ENCODE data around the gene ZNF248.

Gene ZNF248

DNA sequence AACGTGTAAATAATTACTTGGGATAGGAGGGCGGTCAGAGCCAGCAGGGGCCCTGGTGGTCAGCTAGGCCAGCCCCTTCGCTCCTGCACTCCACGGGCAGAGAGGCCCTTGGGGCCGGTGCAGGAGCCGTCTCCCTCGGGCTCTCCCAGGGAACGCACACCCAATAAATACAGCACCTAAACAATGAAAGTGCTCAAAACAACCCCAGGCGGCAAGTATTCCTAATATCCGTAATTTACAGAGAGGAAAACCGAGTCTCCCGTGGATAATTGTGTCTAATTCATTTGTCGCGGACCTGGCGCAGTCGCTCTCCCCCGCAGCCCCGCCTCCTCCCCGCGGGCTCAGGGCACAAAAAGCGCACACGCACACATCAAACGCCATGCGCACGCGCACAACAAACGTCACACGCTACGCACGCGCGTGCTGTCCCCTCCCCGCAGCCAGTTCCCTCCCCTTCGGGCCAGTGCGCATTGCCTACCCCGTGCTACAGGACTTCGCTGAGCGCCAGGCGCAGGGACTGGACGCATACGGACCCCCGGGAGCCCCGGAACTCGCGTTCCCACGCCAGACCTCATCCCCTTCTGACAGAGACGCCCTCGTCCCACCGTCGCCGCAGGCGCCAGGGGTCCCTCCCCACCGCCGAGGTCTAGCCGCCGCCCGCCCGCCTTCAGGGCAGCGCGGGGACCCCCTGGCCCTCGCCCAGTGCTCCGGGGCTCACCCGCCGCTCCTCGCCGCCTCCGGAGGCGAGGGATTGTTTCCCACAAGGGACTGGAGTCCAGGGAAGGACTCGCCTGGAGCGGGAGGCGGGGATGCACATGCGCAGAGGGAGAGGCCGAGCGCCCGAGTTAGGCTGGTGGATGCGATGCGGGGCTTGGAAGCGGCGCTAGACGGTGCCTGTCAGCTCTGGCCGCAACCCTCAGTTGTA, at the start of gene ZNF248:
TSS of gene ZNF248 (minus strand) at position 324 of the 925 bp plus-strand sequence. CDS start 1,300 bp downstream, outside the sequence.
- peak within 1 kb of the TSS; percentile 84 for H3K4me3 ChIP-seq (ENCODE audit: low read length)
- TF ChIP-seq, protein P1, sequence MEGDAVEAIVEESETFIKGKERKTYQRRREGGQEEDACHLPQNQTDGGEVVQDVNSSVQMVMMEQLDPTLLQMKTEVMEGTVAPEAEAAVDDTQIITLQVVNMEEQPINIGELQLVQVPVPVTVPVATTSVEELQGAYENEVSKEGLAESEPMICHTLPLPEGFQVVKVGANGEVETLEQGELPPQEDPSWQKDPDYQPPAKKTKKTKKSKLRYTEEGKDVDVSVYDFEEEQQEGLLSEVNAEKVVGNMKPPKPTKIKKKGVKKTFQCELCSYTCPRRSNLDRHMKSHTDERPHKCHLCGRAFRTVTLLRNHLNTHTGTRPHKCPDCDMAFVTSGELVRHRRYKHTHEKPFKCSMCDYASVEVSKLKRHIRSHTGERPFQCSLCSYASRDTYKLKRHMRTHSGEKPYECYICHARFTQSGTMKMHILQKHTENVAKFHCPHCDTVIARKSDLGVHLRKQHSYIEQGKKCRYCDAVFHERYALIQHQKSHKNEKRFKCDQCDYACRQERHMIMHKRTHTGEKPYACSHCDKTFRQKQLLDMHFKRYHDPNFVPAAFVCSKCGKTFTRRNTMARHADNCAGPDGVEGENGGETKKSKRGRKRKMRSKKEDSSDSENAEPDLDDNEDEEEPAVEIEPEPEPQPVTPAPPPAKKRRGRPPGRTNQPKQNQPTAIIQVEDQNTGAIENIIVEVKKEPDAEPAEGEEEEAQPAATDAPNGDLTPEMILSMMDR (conservative IDR thresholded peaks at IDR 0.05; ENCODE audit: low read depth, low read length), result no peak
- DNase-seq (ENCODE audit: low read depth), result peak; percentile 92

GRCh38 chr10:37906382-37906781, 49.0 kb upstream of the ZNF248 start:
- TF ChIP-seq, protein P1 (conservative IDR thresholded peaks at IDR 0.05; ENCODE audit: low read depth, low read length), result no peak
- DNase-seq (ENCODE audit: low read depth), result no peak
- no peak overlapping the region for H3K4me3 ChIP-seq (ENCODE audit: low read length)

- H3K4me3 ChIP-seq (ENCODE audit: low read length), result no peak overlapping the region
- TF ChIP-seq, protein P1 (conservative IDR thresholded peaks at IDR 0.05; ENCODE audit: low read depth, low read length), result no peak
- no peak for DNase-seq (ENCODE audit: low read depth)
Observed at GRCh38 chr10:37896436-37896835, 39.0 kb upstream of the ZNF248 start.

DNA sequence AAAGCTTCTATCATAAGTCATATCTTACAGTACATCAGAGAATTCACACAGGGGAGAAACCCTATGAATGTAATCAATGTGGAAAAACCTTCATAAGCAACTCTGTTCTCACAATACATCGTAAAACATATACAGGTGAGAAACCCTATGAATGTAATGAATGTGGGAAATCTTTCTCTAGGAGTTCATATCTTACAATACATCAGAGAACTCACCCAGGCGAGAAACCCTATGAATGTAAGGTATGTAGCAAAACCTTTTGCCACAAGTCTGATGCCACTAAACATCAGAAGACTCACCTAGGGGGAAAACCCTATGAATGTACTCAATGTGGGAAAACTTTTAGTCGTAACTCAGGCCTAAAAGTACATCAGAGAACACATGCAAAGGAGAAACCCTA, 38.3 kb upstream of the ZNF248 start:
- H3K4me3 ChIP-seq (ENCODE audit: low read length), result no peak overlapping the region
- no peak for DNase-seq (ENCODE audit: low read depth)
- TF ChIP-seq, protein P1 (conservative IDR thresholded peaks at IDR 0.05; ENCODE audit: low read depth, low read length), result no peak

- no peak for DNase-seq (ENCODE audit: low read depth)
- H3K4me3 ChIP-seq (ENCODE audit: low read length), result no peak overlapping the region
- TF ChIP-seq, protein P1 (conservative IDR thresholded peaks at IDR 0.05; ENCODE audit: low read depth, low read length), result no peak
Observed at GRCh38 chr10:37885850-37886249, 28.4 kb upstream of the ZNF248 start.

- DNase-seq (ENCODE audit: low read depth), result no peak
- TF ChIP-seq, protein P1 (conservative IDR thresholded peaks at IDR 0.05; ENCODE audit: low read depth, low read length), result no peak
- H3K4me3 ChIP-seq (ENCODE audit: low read length), result no peak overlapping the region
Observed at GRCh38 chr10:37872955-37873354, 15.5 kb upstream of the ZNF248 start.

- TF ChIP-seq, protein P1 (conservative IDR thresholded peaks at IDR 0.05; ENCODE audit: low read depth, low read length), result no peak
Observed at GRCh38 chr10:37872283-37872682, 14.9 kb upstream of the ZNF248 start.

More at GRCh38 chr10:37872283-37872682, 14.9 kb upstream of the ZNF248 start:
- H3K4me3 ChIP-seq (ENCODE audit: low read length), result no peak overlapping the region
- DNase-seq (ENCODE audit: low read depth), result no peak

Measured in retinal pigment epithelial cell (primary cell).